Tibial artery (tissue), 4 donors: ENCODE measurements around the gene GABRG3.

Experiments used
- DNase-seq, 2 donors: peaks; one replicate each; pipeline ENCODE4 v3.0.0-alpha.2; 2019
- H3K27ac ChIP-seq, 2 donors: fragments of 200-600 bp; sonication (generic) in 1 of 2; 1 replicate in 1 of 2; 2 replicates in 1 of 2; pipeline ENCODE4 v1.5.1; 2018 to 2019; ENCODE audit warnings: mild to moderate bottlenecking in 1 of 2
- H3K27me3 ChIP-seq, 2 donors: fragments of 200-600 bp; sonication (generic) in 1 of 2; one replicate each; pipeline versions ENCODE4 v1.5.1 to v1.6.0; 2016 to 2019
- H3K36me3 ChIP-seq, 3 donors: fragments of 200-600 bp; sonication (generic) in 2 of 3; one replicate each; pipeline ENCODE4 v1.5.1; 2016 to 2019; ENCODE audit warnings: mild to moderate bottlenecking in 2 of 3
- H3K4me1 ChIP-seq, 4 donors: fragments of 200-600 bp; sonication (generic) in 2 of 4; 1 replicate in 3 of 4; 2 replicates in 1 of 4; pipeline ENCODE4 v1.5.1; 2016 to 2019
- H3K4me3 ChIP-seq, 2 donors: fragments of 200-600 bp; sonication (generic) in 1 of 2; 1 replicate in 1 of 2; 2 replicates in 1 of 2; pipeline ENCODE4 v1.5.1; 2018 to 2019; ENCODE audit warnings: mild to moderate bottlenecking in 2 of 2
- H3K9me3 ChIP-seq, 3 donors: fragments of 200-600 bp; sonication (generic) in 1 of 3; one replicate each; pipeline ENCODE4 v1.5.1; 2016 to 2019
- CTCF ChIP-seq, 2 experiments: fragments of 200-600 bp in 1 of 2; fragments of 450-650 bp in 1 of 2; IDR thresholded peaks; one replicate each; pipeline ENCODE4 v1.5.1; 2017 to 2019; ENCODE audit warnings: antibody characterized with exemption in 2 of 2, mild to moderate bottlenecking in 1 of 2, moderate library complexity in 1 of 2
- intact Hi-C: fragments of 100-400 bp; cut with DNase I; formaldehyde crosslinking; loops from one replicate; pipeline ENCODE4 v1.15.0; 2023; ENCODE audit warnings: low total_unique reads

Gene GABRG3

GRCh38 chr15:27086149-27086548, 115.2 kb downstream of the GABRG3 start:
- H3K36me3 ChIP-seq, result no peaks in the 10 kb centered on the region
- peaks cover 0 to 7% (median 5%) of the 10 kb centered on the region in 3 donors for H3K9me3 ChIP-seq
- no peak for TF ChIP-seq CTCF (IDR thresholded peaks at IDR 0.05)
- no peak overlapping the region for H3K4me3 ChIP-seq
- DNase-seq, result no peak
- intact Hi-C loops, result no loop called here
- no peaks in the 10 kb centered on the region for H3K27me3 ChIP-seq
- H3K27ac ChIP-seq, result no peak overlapping the region
- H3K4me1 ChIP-seq, result no peaks in the 10 kb centered on the region

- Histone ChIP-seq H3K9me3 (peaks cover 0 to 7% (median 5%) of the 10 kb centered on the region in 3 donors), H3K27me3 (no peaks in the 10 kb centered on the region), H3K4me1 (no peaks in the 10 kb centered on the region), H3K4me3 (no peak overlapping the region), H3K36me3 (no peaks in the 10 kb centered on the region), H3K27ac (no peak overlapping the region)
- TF ChIP-seq CTCF (IDR thresholded peaks at IDR 0.05), result no peak
- no peak for DNase-seq
- intact Hi-C loops, result no loop called here
Observed at GRCh38 chr15:27086805-27087204, 115.8 kb downstream of the GABRG3 start.

GRCh38 chr15:27087651-27088583, 116.9 kb downstream of the GABRG3 start:
- intact Hi-C loops, result no loop called here
- H3K36me3 ChIP-seq, result no peaks in the 10 kb centered on the region
- no peak for TF ChIP-seq CTCF (IDR thresholded peaks at IDR 0.05)
- no peak overlapping the region for H3K27ac ChIP-seq
- H3K9me3 ChIP-seq, result peaks cover 0 to 7% (median 5%) of the 10 kb centered on the region in 3 donors
- DNase-seq, result no peak
- H3K27me3 ChIP-seq, result no peaks in the 10 kb centered on the region
- no peaks in the 10 kb centered on the region for H3K4me1 ChIP-seq
- H3K4me3 ChIP-seq, result no peak overlapping the region

GRCh38 chr15:27088584-27089232, 117.7 kb downstream of the GABRG3 start:
- Histone ChIP-seq H3K9me3 (peaks cover 0 to 7% (median 5%) of the 10 kb centered on the region in 3 donors), H3K27ac (no peak overlapping the region), H3K36me3 (no peaks in the 10 kb centered on the region), H3K4me1 (no peaks in the 10 kb centered on the region), H3K27me3 (no peaks in the 10 kb centered on the region), H3K4me3 (no peak overlapping the region)
- TF ChIP-seq CTCF (IDR thresholded peaks at IDR 0.05), result no peak
- intact Hi-C loops, result no loop called here
- DNase-seq, result no peak

GRCh38 chr15:27089233-27089586, 118.2 kb downstream of the GABRG3 start:
- no peak for TF ChIP-seq CTCF (IDR thresholded peaks at IDR 0.05)
- no peak for DNase-seq
- peaks cover 0 to 7% (median 5%) of the 10 kb centered on the region in 3 donors for H3K9me3 ChIP-seq

More at GRCh38 chr15:27089233-27089586, 118.2 kb downstream of the GABRG3 start:
- Histone ChIP-seq H3K36me3 (no peaks in the 10 kb centered on the region), H3K27me3 (no peaks in the 10 kb centered on the region), H3K4me3 (no peak overlapping the region), H3K4me1 (no peaks in the 10 kb centered on the region), H3K27ac (no peak overlapping the region)
- intact Hi-C loops, result no loop called here
